Neutrophil (primary cell): ENCODE measurements around the gene EML5.

ENCODE experiments used
- H3K27ac ChIP-seq: fragments of 200-600 bp; sonication (generic); 2 replicates; pipeline ENCODE4 v1.5.1; 2016; ENCODE audit warnings: mild to moderate bottlenecking, moderate library complexity
- H3K27me3 ChIP-seq: fragments of 200-600 bp; sonication (generic); 2 replicates; pipeline ENCODE4 v1.6.0; 2016; ENCODE audit warnings: mild to moderate bottlenecking
- H3K36me3 ChIP-seq: fragments of 200-600 bp; sonication (generic); 2 replicates; pipeline ENCODE4 v1.5.1; 2017
- H3K4me1 ChIP-seq, 2 experiments: fragments of 200-600 bp in 1 of 2; sonication (generic) in 1 of 2; 1 replicate in 1 of 2; 2 replicates in 1 of 2; pipeline versions ENCODE4 v1.5.1 to v1.6.1; 2013 to 2016; ENCODE audit warnings: low read depth in 1 of 2, low read length in 1 of 2, mild to moderate bottlenecking in 1 of 2, moderate library complexity in 1 of 2; ENCODE audit not compliant: control insufficient read depth in 1 of 2, insufficient read depth in 1 of 2
- H3K4me3 ChIP-seq, 2 experiments: fragments of 200-600 bp in 1 of 2; sonication (generic) in 1 of 2; 1 replicate in 1 of 2; 2 replicates in 1 of 2; pipeline ENCODE4 v1.5.1; 2013 to 2016; ENCODE audit warnings: low read depth in 1 of 2, low read length in 1 of 2, mild to moderate bottlenecking in 1 of 2, moderate library complexity in 1 of 2
- H3K9me3 ChIP-seq: fragments of 200-600 bp; sonication (generic); 2 replicates; pipeline ENCODE4 v1.5.1; 2016
- CTCF ChIP-seq: fragments of 200-600 bp; sonication (generic); IDR thresholded peaks from 2 replicates; pipeline ENCODE4 v1.5.1; 2016; ENCODE audit warnings: antibody characterized with exemption

Gene EML5

GRCh38 chr14:88631091-88631490, 161.7 kb downstream of the EML5 start:
- Histone ChIP-seq H3K4me3 (no peak overlapping the region), H3K27ac (no peak overlapping the region), H3K4me1 (no peaks in the 10 kb centered on the region), H3K9me3 (no peaks in the 10 kb centered on the region), H3K36me3 (no peaks in the 10 kb centered on the region), H3K27me3 (no peaks in the 10 kb centered on the region)
- no peak for TF ChIP-seq CTCF

DNA sequence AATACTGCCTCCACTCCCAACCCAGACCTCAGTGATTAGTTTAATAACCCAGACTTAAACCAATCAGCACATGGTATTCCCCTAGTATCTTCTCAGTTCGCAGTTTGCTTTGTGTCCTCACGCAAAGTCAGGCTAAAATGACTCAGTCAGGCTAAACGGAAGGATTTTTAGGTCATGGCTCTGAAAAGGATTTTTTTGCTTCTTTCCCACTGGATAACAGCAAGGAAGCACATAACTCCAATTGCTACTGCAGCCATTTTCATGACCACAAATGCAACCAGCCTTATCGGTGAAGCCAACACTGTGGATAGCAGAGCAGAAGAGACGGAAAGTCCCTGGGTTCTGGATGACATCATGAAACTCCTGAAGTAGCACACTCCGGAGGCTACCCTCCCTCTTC, 162.2 kb downstream of the EML5 start:
- Histone ChIP-seq H3K27me3 (no peaks in the 10 kb centered on the region), H3K27ac (no peak overlapping the region), H3K4me3 (no peak overlapping the region), H3K36me3 (no peaks in the 10 kb centered on the region), H3K4me1 (no peaks in the 10 kb centered on the region), H3K9me3 (no peaks in the 10 kb centered on the region)
- TF ChIP-seq CTCF = no peak

GRCh38 chr14:88628462-88628861, 164.3 kb downstream of the EML5 start:
- TF ChIP-seq CTCF = no peak
- Histone ChIP-seq H3K9me3 (no peaks in the 10 kb centered on the region), H3K4me1 (no peaks in the 10 kb centered on the region), H3K4me3 (no peak overlapping the region), H3K36me3 (no peaks in the 10 kb centered on the region), H3K27ac (no peak overlapping the region), H3K27me3 (no peaks in the 10 kb centered on the region)

DNA sequence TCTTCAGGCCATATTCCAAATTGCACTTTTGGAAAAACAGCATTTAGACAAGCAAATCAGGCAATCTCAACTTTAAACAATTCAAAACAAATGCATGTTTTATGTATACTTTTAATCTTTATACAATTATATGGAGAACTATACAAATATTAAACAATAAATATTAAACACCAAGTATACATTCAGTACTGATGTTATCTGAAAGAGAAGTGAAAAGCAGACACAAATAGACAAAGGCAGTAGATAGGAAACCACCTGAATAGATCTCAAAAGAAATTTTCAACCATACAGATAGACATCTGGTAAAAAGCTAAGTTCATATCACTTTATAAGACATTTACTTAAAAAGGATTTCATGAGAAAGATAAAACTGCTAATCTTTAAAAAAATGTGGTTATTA, 164.7 kb downstream of the EML5 start:
- no peak overlapping the region for H3K4me3 ChIP-seq
- no peaks in the 10 kb centered on the region for H3K9me3 ChIP-seq
- H3K27ac ChIP-seq = no peak overlapping the region
- no peaks in the 10 kb centered on the region for H3K36me3 ChIP-seq
- H3K4me1 ChIP-seq = no peaks in the 10 kb centered on the region
- no peak for TF ChIP-seq CTCF
- H3K27me3 ChIP-seq = no peaks in the 10 kb centered on the region

DNA sequence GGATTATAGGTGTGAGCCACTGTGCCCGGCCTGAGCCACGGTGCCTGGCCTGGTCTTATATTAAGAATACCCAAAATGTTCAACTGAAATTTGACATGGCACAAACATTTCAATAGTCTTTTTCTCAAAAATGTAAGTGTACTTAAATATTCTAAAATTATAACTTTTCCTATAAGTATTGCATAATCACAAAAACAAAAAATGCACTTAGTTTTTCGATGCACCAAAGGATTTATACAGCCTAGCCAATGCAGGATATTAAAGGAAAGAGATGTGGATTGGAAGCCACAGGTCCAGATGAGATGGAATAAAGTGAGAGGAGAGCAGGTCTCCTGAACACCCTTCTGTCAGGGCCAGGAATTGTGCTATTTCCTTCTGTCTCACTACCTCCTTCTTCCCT, 167.1 kb downstream of the EML5 start:
- Histone ChIP-seq H3K4me3 (no peak overlapping the region), H3K9me3 (no peaks in the 10 kb centered on the region), H3K4me1 (no peaks in the 10 kb centered on the region), H3K27me3 (no peaks in the 10 kb centered on the region), H3K36me3 (no peaks in the 10 kb centered on the region), H3K27ac (no peak overlapping the region)
- no peak for TF ChIP-seq CTCF

GRCh38 chr14:88621100-88621499, 171.7 kb downstream of the EML5 start:
- Histone ChIP-seq H3K4me3 (no peak overlapping the region), H3K9me3 (no peaks in the 10 kb centered on the region), H3K27ac (no peak overlapping the region), H3K4me1 (no peaks in the 10 kb centered on the region), H3K27me3 (no peaks in the 10 kb centered on the region), H3K36me3 (peaks cover under 1% of the 10 kb centered on the region)
- no peak for TF ChIP-seq CTCF
